Body of pancreas (tissue), 4 donors: ENCODE data around the gene SORL1. TPM values are rescaled to one million over a fixed set of nuclear protein-coding genes. Genes with fewer than 3 reads are reported as not detected.

ENCODE experiments used
- ATAC-seq: fragments of 150-250 bp; one replicate; pipeline ENCODE4 v1.9.1; 2016
- DNase-seq, 4 donors: peaks; one replicate each; pipeline ENCODE4 v3.0.0-alpha.2; 2019
- H3K27ac ChIP-seq, 4 donors: fragments of 200-600 bp; sonication (generic); 1 replicate in 3 of 4; 2 replicates in 1 of 4; pipeline versions ENCODE4 v1.5.1 to v1.6.1; 2016 to 2019; ENCODE audit warnings: mild to moderate bottlenecking in 1 of 4, mixed read lengths in 1 of 4, moderate library complexity in 1 of 4
- H3K27me3 ChIP-seq, 2 donors: fragments of 200-600 bp; sonication (generic); one replicate each; pipeline ENCODE4 v1.6.0; 2016; ENCODE audit warnings: mild to moderate bottlenecking in 1 of 2
- H3K36me3 ChIP-seq, 2 donors: fragments of 200-600 bp; sonication (generic); replicated peaks in 1 of 2; 2 replicates each; pipeline ENCODE4 v1.5.1; 2016; ENCODE audit warnings: low read depth in 2 of 2; ENCODE audit not compliant: insufficient read depth in 1 of 2
- H3K4me1 ChIP-seq: fragments of 200-600 bp; sonication (generic); one replicate; pipeline ENCODE4 v1.6.0; 2016
- H3K4me3 ChIP-seq, 2 donors: fragments of 200-600 bp; sonication (generic); 1 replicate in 1 of 2; 2 replicates in 1 of 2; pipeline ENCODE4 v1.5.1; 2016 to 2019
- H3K9me3 ChIP-seq, 3 donors: fragments of 200-600 bp; sonication (generic); 1 replicate in 2 of 3; 2 replicates in 1 of 3; pipeline ENCODE4 v1.5.1; 2016
- POLR2A ChIP-seq, 3 donors: fragments of 450-650 bp; IDR thresholded peaks; one replicate each; pipeline ENCODE4 v1.6.1; 2016; ENCODE audit warnings: antibody characterized with exemption in 3 of 3, mild to moderate bottlenecking in 2 of 3
- WGBS, 2 donors: methylation state at CpG; one replicate each; pipeline ENCODE4 v1.1.5; 2017; 5-methylcytosine and 5-hydroxymethylcytosine counted together
- intact Hi-C: fragments of 100-400 bp; cut with DNase I; formaldehyde crosslinking; loops from one replicate; pipeline ENCODE4 v1.15.1; 2023
- total RNA-seq, 2 donors: library from RNA; depleted of rRNA; stranded (reverse); fragments of >200 nt; gene quantifications; one replicate each; pipeline ENCODE4 v1.1.0, GENCODE V29; 2016
- TF ChIP-seq, protein P1 (sequence below), 7 experiments: fragments of 450-650 bp in 4 of 7; fragments of 200-600 bp in 3 of 7; sonication (generic) in 3 of 7; IDR thresholded peaks; one replicate each; pipeline ENCODE4 v1.5.1; 2016 to 2019; ENCODE audit warnings: antibody characterized with exemption in 7 of 7

SORL1 gene
- total RNA-seq, 2 donors from 2014 or later, result 25.1 to 26.5 TPM

DNA sequence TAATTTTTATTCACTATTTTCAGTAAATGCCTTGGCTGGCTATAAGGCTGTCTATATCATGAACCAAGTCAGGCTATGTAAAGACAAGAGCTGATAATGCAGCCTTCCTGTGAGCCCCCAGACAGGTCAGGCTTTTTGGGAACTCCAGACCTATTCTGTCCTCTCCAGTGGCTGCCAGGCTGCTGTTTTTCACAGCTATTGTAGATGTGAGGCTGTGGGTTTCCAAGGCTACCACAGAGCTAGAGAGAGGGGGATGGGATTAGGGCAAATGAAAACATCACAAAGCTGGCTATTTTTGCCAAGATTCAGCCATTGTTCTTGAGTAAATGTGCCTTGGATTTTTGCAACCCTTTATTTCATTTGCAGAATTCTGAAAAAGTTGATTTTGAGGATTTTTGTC is 56.3 kb downstream of the SORL1 start:
- intact Hi-C loops, result no loop called here
- ATAC-seq (no peak), DNase-seq (no peak)
- TF ChIP-seq POLR2A (IDR thresholded peaks at IDR 0.05), result no peak
- TF ChIP-seq, protein P1, sequence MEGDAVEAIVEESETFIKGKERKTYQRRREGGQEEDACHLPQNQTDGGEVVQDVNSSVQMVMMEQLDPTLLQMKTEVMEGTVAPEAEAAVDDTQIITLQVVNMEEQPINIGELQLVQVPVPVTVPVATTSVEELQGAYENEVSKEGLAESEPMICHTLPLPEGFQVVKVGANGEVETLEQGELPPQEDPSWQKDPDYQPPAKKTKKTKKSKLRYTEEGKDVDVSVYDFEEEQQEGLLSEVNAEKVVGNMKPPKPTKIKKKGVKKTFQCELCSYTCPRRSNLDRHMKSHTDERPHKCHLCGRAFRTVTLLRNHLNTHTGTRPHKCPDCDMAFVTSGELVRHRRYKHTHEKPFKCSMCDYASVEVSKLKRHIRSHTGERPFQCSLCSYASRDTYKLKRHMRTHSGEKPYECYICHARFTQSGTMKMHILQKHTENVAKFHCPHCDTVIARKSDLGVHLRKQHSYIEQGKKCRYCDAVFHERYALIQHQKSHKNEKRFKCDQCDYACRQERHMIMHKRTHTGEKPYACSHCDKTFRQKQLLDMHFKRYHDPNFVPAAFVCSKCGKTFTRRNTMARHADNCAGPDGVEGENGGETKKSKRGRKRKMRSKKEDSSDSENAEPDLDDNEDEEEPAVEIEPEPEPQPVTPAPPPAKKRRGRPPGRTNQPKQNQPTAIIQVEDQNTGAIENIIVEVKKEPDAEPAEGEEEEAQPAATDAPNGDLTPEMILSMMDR (IDR thresholded peaks at IDR 0.05), result no peak
- no peaks in the 10 kb centered on the region for H3K36me3 ChIP-seq
- no peaks in the 10 kb centered on the region for H3K4me1 ChIP-seq
- no peak overlapping the region for H3K4me3 ChIP-seq
- H3K27ac ChIP-seq, result no peak overlapping the region
- no peaks in the 10 kb centered on the region for H3K27me3 ChIP-seq
- peaks cover 0 to 10% (median 4%) of the 10 kb centered on the region in 3 donors for H3K9me3 ChIP-seq

DNA sequence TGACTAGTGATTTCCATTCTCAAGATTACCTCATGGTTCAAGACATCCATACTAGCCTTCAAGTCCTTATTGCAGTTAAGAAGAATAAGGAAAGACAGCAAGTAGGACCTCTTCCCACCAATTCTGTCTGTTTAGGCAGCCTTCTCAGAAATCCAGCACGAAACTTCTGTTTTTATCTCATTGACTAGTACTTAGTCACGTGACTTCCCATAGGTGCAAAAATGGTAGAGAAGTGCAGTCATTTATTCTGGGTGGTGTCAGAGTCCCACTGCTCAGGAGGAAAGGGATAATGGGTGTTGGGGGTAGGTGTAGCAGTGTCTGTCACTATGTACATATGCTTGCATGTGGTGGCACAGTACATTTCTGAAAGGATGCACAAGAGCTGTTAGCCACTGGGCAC is 58.3 kb downstream of the SORL1 start:
- Histone ChIP-seq H3K4me1 (no peaks in the 10 kb centered on the region), H3K36me3 (no peaks in the 10 kb centered on the region), H3K27me3 (no peaks in the 10 kb centered on the region), H3K9me3 (peaks cover 0 to 10% (median 4%) of the 10 kb centered on the region in 3 donors), H3K27ac (no peak overlapping the region), H3K4me3 (no peak overlapping the region)
- ATAC-seq, result no peak
- 66 to 70% methylated on average over 2 of the region's 2 CpGs for WGBS, 2 donors
- DNase-seq, result no peak
- no peak for TF ChIP-seq POLR2A (IDR thresholded peaks at IDR 0.05)
- intact Hi-C loops, result no loop called here

- peaks cover 0 to 4% (median 0%) of the 10 kb centered on the region in 3 donors for H3K9me3 ChIP-seq
- ATAC-seq, result no peak
- DNase-seq, result no peak
- TF ChIP-seq, protein P1 (IDR thresholded peaks at IDR 0.05), result no peak
- no peak for TF ChIP-seq POLR2A (IDR thresholded peaks at IDR 0.05)
- intact Hi-C loops, result no loop called here
- no peaks in the 10 kb centered on the region for H3K27me3 ChIP-seq
- no peak overlapping the region for H3K27ac ChIP-seq
- no peak overlapping the region for H3K4me3 ChIP-seq
- 62 to 65% methylated on average over 9 of the region's 9 CpGs for WGBS, 2 donors
- H3K36me3 ChIP-seq, result no peaks in the 10 kb centered on the region
- no peaks in the 10 kb centered on the region for H3K4me1 ChIP-seq
Observed at GRCh38 chr11:121512468-121513465, 60.7 kb downstream of the SORL1 start.

GRCh38 chr11:121513807-121514206 is 61.7 kb downstream of the SORL1 start:
- no peak for TF ChIP-seq POLR2A (IDR thresholded peaks at IDR 0.05)
- TF ChIP-seq, protein P1 (IDR thresholded peaks at IDR 0.05), result no peak
- ATAC-seq, result no peak
- 72 to 79% methylated on average over 11 of the region's 11 CpGs for WGBS, 2 donors

DNA sequence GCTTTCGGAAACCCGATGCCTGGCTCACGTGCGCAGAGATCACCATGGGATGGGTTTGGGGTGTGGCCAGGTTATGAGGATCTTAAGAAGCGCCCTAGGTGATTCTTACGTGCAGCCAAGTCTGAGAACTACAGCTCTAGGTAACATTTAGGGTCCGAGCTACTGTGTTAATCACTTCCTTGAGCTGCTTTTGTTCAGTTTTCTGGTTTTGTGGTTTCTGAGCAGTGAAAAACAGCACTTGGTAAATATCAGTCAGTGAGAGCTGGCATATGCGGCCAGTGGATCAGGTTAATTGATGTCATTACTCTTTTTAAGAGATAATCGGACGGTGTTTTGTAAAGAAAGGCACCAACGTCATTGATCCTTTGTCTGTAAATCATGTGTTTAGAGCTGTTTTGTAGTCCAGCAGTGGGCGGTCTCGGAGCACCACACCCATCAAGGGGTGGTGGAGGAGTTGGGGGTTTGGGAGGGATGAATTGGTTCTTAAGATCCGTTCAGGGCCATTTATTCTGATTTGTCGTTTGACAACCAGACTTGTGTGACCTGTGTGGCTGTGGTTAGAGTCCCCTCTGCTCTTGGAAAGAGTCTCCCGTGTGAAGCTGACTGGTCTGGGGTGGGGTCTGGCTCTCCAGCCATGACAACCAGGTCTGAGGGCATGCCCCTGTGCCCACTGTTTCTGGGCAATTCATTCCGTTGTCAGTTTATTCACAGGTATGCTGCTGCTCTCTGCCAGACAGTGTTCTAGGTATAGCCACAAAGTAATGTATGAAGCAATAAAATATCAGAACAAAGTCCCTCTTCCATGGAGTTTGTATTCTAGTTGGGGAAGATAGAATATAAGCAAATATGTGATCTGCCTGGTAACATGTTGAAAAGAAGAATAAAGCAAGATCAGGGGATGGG is 62.6 kb downstream of the SORL1 start:
- ATAC-seq (no peak), DNase-seq (no peak)
- no peak for TF ChIP-seq POLR2A (IDR thresholded peaks at IDR 0.05)
- TF ChIP-seq, protein P1 (IDR thresholded peaks at IDR 0.05), result no peak
- no peaks in the 10 kb centered on the region for H3K9me3 ChIP-seq
- WGBS, 2 donors, result 56 to 59% methylated on average over 11 to 17 of the region's 17 CpGs
- no peak overlapping the region for H3K4me3 ChIP-seq
- H3K4me1 ChIP-seq, result no peaks in the 10 kb centered on the region
- intact Hi-C loops, result no loop called here
- H3K36me3 ChIP-seq, result no peaks in the 10 kb centered on the region
- H3K27ac ChIP-seq, result no peak overlapping the region
- no peaks in the 10 kb centered on the region for H3K27me3 ChIP-seq

More at GRCh38 chr11:121513807-121514206, 61.7 kb downstream of the SORL1 start:
- Histone ChIP-seq H3K27me3 (no peaks in the 10 kb centered on the region), H3K36me3 (no peaks in the 10 kb centered on the region), H3K4me1 (no peaks in the 10 kb centered on the region), H3K27ac (no peak overlapping the region), H3K9me3 (no peaks in the 10 kb centered on the region), H3K4me3 (no peak overlapping the region)
- DNase-seq, result no peak
- intact Hi-C loops, result no loop called here
